ENCODE data around the gene PHOSPHO2. TPM values are rescaled to one million over a fixed set of nuclear protein-coding genes. Genes with fewer than 3 reads are reported as not detected.

The PHOSPHO2 gene
- total RNA-seq, 1 experiment from 2014 or later = 5.0 TPM

- Histone ChIP-seq H3K4me1 (no peaks in the 10 kb centered on the region), H3K9me3 (no peaks in the 10 kb centered on the region), H3K27me3 (replicated peaks; ENCODE audit: control insufficient read depth, insufficient read depth, low read length) (no peaks in the 10 kb centered on the region), H3K4me3 (ENCODE audit: low read depth, low read length) (no peak overlapping the region), H3K36me3 (ENCODE audit: control insufficient read depth, insufficient read depth, low read length) (no peaks in the 10 kb centered on the region)
- ChIA-PET POLR2A (no interaction called here), CTCF (interaction anchor here (0.9 kb wide), 1 partner anchor 13 kb away, joined by 3 read pairs; no protein-coding TSS in a partner anchor)
- no peak for TF ChIP-seq CTCF (IDR thresholded peaks at IDR 0.05; ENCODE audit: insufficient read depth in 1 of 2, low read depth in 1 of 2, low read length in 1 of 2, severe bottlenecking in 1 of 2, unreplicated experiment in 1 of 2)
- Mint-ChIP-seq H3K27me3 (ENCODE audit: insufficient read depth, unreplicated experiment) (peaks cover 4% of the 10 kb centered on the region), H3K4me1 (ENCODE audit: low read depth, unreplicated experiment) (peaks cover 10% of the 10 kb centered on the region), H3K4me3 (ENCODE audit: unreplicated experiment) (no peak overlapping the region), H3K9me3 (ENCODE audit: unreplicated experiment) (no peaks in the 10 kb centered on the region), H3K36me3 (ENCODE audit: insufficient read depth, unreplicated experiment) (no peaks in the 10 kb centered on the region), H3K27ac (ENCODE audit: unreplicated experiment) (no peak overlapping the region)
- intact Hi-C loops (cut with micrococcal nuclease; ENCODE audit: unreplicated experiment) = no loop called here
- BruUV-seq (replicated peaks) = no TSS peak
- no peak for DNase-seq
Measured at GRCh38 chr2:169653636-169654035, 40.6 kb upstream of the PHOSPHO2 start.

GRCh38 chr2:169656164-169656563 lies 38.1 kb upstream of the PHOSPHO2 start:
- H3K27ac Mint-ChIP-seq (ENCODE audit: unreplicated experiment) = no peak overlapping the region
- intact Hi-C loops (cut with micrococcal nuclease; ENCODE audit: unreplicated experiment) = no loop called here
- peaks cover 6% of the 10 kb centered on the region for H3K27me3 Mint-ChIP-seq (ENCODE audit: insufficient read depth, unreplicated experiment)
- BruUV-seq (replicated peaks) = no TSS peak
- DNase-seq = no peak
- no peaks in the 10 kb centered on the region for H3K9me3 Mint-ChIP-seq (ENCODE audit: unreplicated experiment)
- CTCF ChIA-PET = no interaction called here
- H3K27me3 ChIP-seq (replicated peaks; ENCODE audit: control insufficient read depth, insufficient read depth, low read length) = no peaks in the 10 kb centered on the region
- no peak overlapping the region for H3K4me3 Mint-ChIP-seq (ENCODE audit: unreplicated experiment)
- no peaks in the 10 kb centered on the region for H3K36me3 ChIP-seq (ENCODE audit: control insufficient read depth, insufficient read depth, low read length)
- H3K36me3 Mint-ChIP-seq (ENCODE audit: insufficient read depth, unreplicated experiment) = no peaks in the 10 kb centered on the region
- TF ChIP-seq CTCF (IDR thresholded peaks at IDR 0.05; ENCODE audit: insufficient read depth in 1 of 2, low read depth in 1 of 2, low read length in 1 of 2, severe bottlenecking in 1 of 2, unreplicated experiment in 1 of 2) = no peak
- no peak overlapping the region for H3K4me3 ChIP-seq (ENCODE audit: low read depth, low read length)
- POLR2A ChIA-PET = no interaction called here
- no peaks in the 10 kb centered on the region for H3K4me1 ChIP-seq
- peaks cover 10% of the 10 kb centered on the region for H3K4me1 Mint-ChIP-seq (ENCODE audit: low read depth, unreplicated experiment)
- H3K9me3 ChIP-seq = no peaks in the 10 kb centered on the region

- ChIA-PET CTCF (no interaction called here), POLR2A (no interaction called here)
- Histone ChIP-seq H3K27me3 (replicated peaks; ENCODE audit: control insufficient read depth, insufficient read depth, low read length) (no peaks in the 10 kb centered on the region), H3K9me3 (no peaks in the 10 kb centered on the region), H3K36me3 (ENCODE audit: control insufficient read depth, insufficient read depth, low read length) (no peaks in the 10 kb centered on the region), H3K4me3 (ENCODE audit: low read depth, low read length) (no peak overlapping the region), H3K4me1 (no peaks in the 10 kb centered on the region)
- H3K36me3 Mint-ChIP-seq (ENCODE audit: insufficient read depth, unreplicated experiment) = no peaks in the 10 kb centered on the region
- BruUV-seq (replicated peaks) = no TSS peak
- intact Hi-C loops (cut with micrococcal nuclease; ENCODE audit: unreplicated experiment) = no loop called here
- no peak for DNase-seq
- TF ChIP-seq CTCF (IDR thresholded peaks at IDR 0.05; ENCODE audit: insufficient read depth in 1 of 2, low read depth in 1 of 2, low read length in 1 of 2, severe bottlenecking in 1 of 2, unreplicated experiment in 1 of 2) = no peak
- H3K4me1 Mint-ChIP-seq (ENCODE audit: low read depth, unreplicated experiment) = no peaks in the 10 kb centered on the region
- no peak overlapping the region for H3K4me3 Mint-ChIP-seq (ENCODE audit: unreplicated experiment)
- H3K27ac Mint-ChIP-seq (ENCODE audit: unreplicated experiment) = no peak overlapping the region
- H3K9me3 Mint-ChIP-seq (ENCODE audit: unreplicated experiment) = no peaks in the 10 kb centered on the region
- H3K27me3 Mint-ChIP-seq (ENCODE audit: insufficient read depth, unreplicated experiment) = peaks cover 13% of the 10 kb centered on the region
Measured at GRCh38 chr2:169658877-169659276, 35.4 kb upstream of the PHOSPHO2 start.

Measured in Caco-2 (cell line).